Measurements from ENCODE around the gene LHX2. TPM values are rescaled to one million over a fixed set of nuclear protein-coding genes. Genes with fewer than 3 reads are reported as not detected.

Gene LHX2
- total and polyA plus RNA-seq, 5 donors = 0.07 to 0.17 TPM; not detected in 3

GRCh38 chr9:123999661-124000060 lies 11.9 kb upstream of the LHX2 start:
- peak overlapping the region; percentile 76 for H3K4me3 ChIP-seq (ENCODE audit: low read length)
- no peak for DNase-seq
- no peaks in the 10 kb centered on the region for H3K4me1 ChIP-seq (ENCODE audit: control insufficient read depth, insufficient read depth, low read length)
- no peak overlapping the region for H3K27ac ChIP-seq (ENCODE audit: low read length)
- H3K9me3 ChIP-seq (ENCODE audit: control insufficient read depth, low read length) = no peaks in the 10 kb centered on the region
- H3K27me3 ChIP-seq (ENCODE audit: control insufficient read depth, insufficient read depth) = no peaks in the 10 kb centered on the region
- intact Hi-C loops (cut with DNase I) = no loop called here
- ATAC-seq = no peak
- WGBS = 2% methylated on average over 63 of the region's 64 CpGs

- no peaks in the 10 kb centered on the region for H3K9me3 ChIP-seq (ENCODE audit: control insufficient read depth, low read length)
- peak overlapping the region; percentile 76 for H3K4me3 ChIP-seq (ENCODE audit: low read length)
- 5% methylated on average over 35 of the region's 35 CpGs for WGBS
- intact Hi-C loops (cut with DNase I) = no loop called here
- H3K27me3 ChIP-seq (ENCODE audit: control insufficient read depth, insufficient read depth) = no peaks in the 10 kb centered on the region
- no peak for DNase-seq
- no peak for ATAC-seq
- H3K27ac ChIP-seq (ENCODE audit: low read length) = no peak overlapping the region
- no peaks in the 10 kb centered on the region for H3K4me1 ChIP-seq (ENCODE audit: control insufficient read depth, insufficient read depth, low read length)
Observed at GRCh38 chr9:124000161-124000783, 11.3 kb upstream of the LHX2 start.

GRCh38 chr9:124000784-124001457 lies 10.6 kb upstream of the LHX2 start:
- Histone ChIP-seq H3K27me3 (ENCODE audit: control insufficient read depth, insufficient read depth) (no peaks in the 10 kb centered on the region), H3K4me3 (ENCODE audit: low read length) (no peak overlapping the region), H3K4me1 (ENCODE audit: control insufficient read depth, insufficient read depth, low read length) (no peaks in the 10 kb centered on the region), H3K9me3 (ENCODE audit: control insufficient read depth, low read length) (no peaks in the 10 kb centered on the region), H3K27ac (ENCODE audit: low read length) (no peak overlapping the region)
- WGBS = 7% methylated on average over 15 of the region's 15 CpGs
- intact Hi-C loops (cut with DNase I) = no loop called here
- ATAC-seq = no peak
- DNase-seq = no peak

GRCh38 chr9:124001458-124001799 lies 10.1 kb upstream of the LHX2 start:
- no peaks in the 10 kb centered on the region for H3K4me1 ChIP-seq (ENCODE audit: control insufficient read depth, insufficient read depth, low read length)
- DNase-seq (no peak), ATAC-seq (no peak)
- intact Hi-C loops (cut with DNase I) = no loop called here
- no peaks in the 10 kb centered on the region for H3K27me3 ChIP-seq (ENCODE audit: control insufficient read depth, insufficient read depth)
- no peak overlapping the region for H3K27ac ChIP-seq (ENCODE audit: low read length)
- 5% methylated on average over 6 of the region's 6 CpGs for WGBS
- no peak overlapping the region for H3K4me3 ChIP-seq (ENCODE audit: low read length)
- H3K9me3 ChIP-seq (ENCODE audit: control insufficient read depth, low read length) = no peaks in the 10 kb centered on the region

GRCh38 chr9:124001866-124002525 lies 9.6 kb upstream of the LHX2 start:
- intact Hi-C loops (cut with DNase I) = no loop called here
- Histone ChIP-seq H3K9me3 (ENCODE audit: control insufficient read depth, low read length) (no peaks in the 10 kb centered on the region), H3K4me1 (ENCODE audit: control insufficient read depth, insufficient read depth, low read length) (no peaks in the 10 kb centered on the region), H3K27me3 (ENCODE audit: control insufficient read depth, insufficient read depth) (no peaks in the 10 kb centered on the region), H3K27ac (ENCODE audit: low read length) (no peak overlapping the region), H3K4me3 (ENCODE audit: low read length) (no peak overlapping the region)
- ATAC-seq = no peak
- DNase-seq = no peak
- WGBS = 7% methylated on average over 5 of the region's 5 CpGs

GRCh38 chr9:124003636-124004349 lies 7.8 kb upstream of the LHX2 start:
- Histone ChIP-seq H3K27ac (ENCODE audit: low read length) (no peak overlapping the region), H3K4me3 (ENCODE audit: low read length) (no peak overlapping the region), H3K9me3 (ENCODE audit: control insufficient read depth, low read length) (no peaks in the 10 kb centered on the region), H3K27me3 (ENCODE audit: control insufficient read depth, insufficient read depth) (no peaks in the 10 kb centered on the region), H3K4me1 (ENCODE audit: control insufficient read depth, insufficient read depth, low read length) (peaks cover 4% of the 10 kb centered on the region)
- 10% methylated on average over 4 of the region's 4 CpGs for WGBS
- DNase-seq (no peak), ATAC-seq (no peak)
- intact Hi-C loops (cut with DNase I) = no loop called here

- DNase-seq = no peak
- Histone ChIP-seq H3K4me3 (ENCODE audit: low read length) (no peak overlapping the region), H3K27ac (ENCODE audit: low read length) (no peak overlapping the region), H3K27me3 (ENCODE audit: control insufficient read depth, insufficient read depth) (no peaks in the 10 kb centered on the region), H3K9me3 (ENCODE audit: control insufficient read depth, low read length) (no peaks in the 10 kb centered on the region), H3K4me1 (ENCODE audit: control insufficient read depth, insufficient read depth, low read length) (peaks cover 4% of the 10 kb centered on the region)
- ATAC-seq = no peak
- WGBS = 15% methylated on average over 4 of the region's 4 CpGs
- intact Hi-C loops (cut with DNase I) = no loop called here
Observed at GRCh38 chr9:124004593-124004992, 7.0 kb upstream of the LHX2 start.

- no peaks in the 10 kb centered on the region for H3K27me3 ChIP-seq (ENCODE audit: control insufficient read depth, insufficient read depth)
- WGBS = 22% methylated on average over 4 of the region's 4 CpGs
Observed at GRCh38 chr9:124005029-124005771, 6.4 kb upstream of the LHX2 start.

GRCh38 chr9:124006448-124007361 lies 4.9 kb upstream of the LHX2 start:
- no peaks in the 10 kb centered on the region for H3K9me3 ChIP-seq (ENCODE audit: control insufficient read depth, low read length)
- peaks cover 5% of the 10 kb centered on the region for H3K4me1 ChIP-seq (ENCODE audit: control insufficient read depth, insufficient read depth, low read length)
- WGBS = 12% methylated on average over 13 of the region's 13 CpGs
- H3K4me3 ChIP-seq (ENCODE audit: low read length) = no peak overlapping the region
- ATAC-seq = no peak
- intact Hi-C loops (cut with DNase I) = no loop called here
- no peak overlapping the region for H3K27ac ChIP-seq (ENCODE audit: low read length)
- no peaks in the 10 kb centered on the region for H3K27me3 ChIP-seq (ENCODE audit: control insufficient read depth, insufficient read depth)
- no peak for DNase-seq

More at GRCh38 chr9:124005029-124005771, 6.4 kb upstream of the LHX2 start:
- ATAC-seq = no peak
- intact Hi-C loops (cut with DNase I) = no loop called here
- DNase-seq = no peak
- H3K9me3 ChIP-seq (ENCODE audit: control insufficient read depth, low read length) = no peaks in the 10 kb centered on the region
- H3K27ac ChIP-seq (ENCODE audit: low read length) = no peak overlapping the region
- no peak overlapping the region for H3K4me3 ChIP-seq (ENCODE audit: low read length)
- peaks cover 4% of the 10 kb centered on the region for H3K4me1 ChIP-seq (ENCODE audit: control insufficient read depth, insufficient read depth, low read length)
